Body of pancreas (tissue), 4 donors: Measurements from ENCODE around the gene RPL32. TPM values are rescaled to one million over a fixed set of nuclear protein-coding genes. Genes with fewer than 3 reads are reported as not detected.

Experiments
- ATAC-seq: fragments of 150-250 bp; one replicate; pipeline ENCODE4 v1.9.1; 2016
- DNase-seq, 4 donors: peaks; one replicate each; pipeline ENCODE4 v3.0.0-alpha.2; 2019
- H3K27ac ChIP-seq, 4 donors: fragments of 200-600 bp; sonication (generic); 1 replicate in 3 of 4; 2 replicates in 1 of 4; pipeline versions ENCODE4 v1.5.1 to v1.6.1; 2016 to 2019; ENCODE audit warnings: mild to moderate bottlenecking in 1 of 4, mixed read lengths in 1 of 4, moderate library complexity in 1 of 4
- H3K27me3 ChIP-seq, 2 donors: fragments of 200-600 bp; sonication (generic); one replicate each; pipeline ENCODE4 v1.6.0; 2016; ENCODE audit warnings: mild to moderate bottlenecking in 1 of 2
- H3K36me3 ChIP-seq, 2 donors: fragments of 200-600 bp; sonication (generic); replicated peaks in 1 of 2; 2 replicates each; pipeline ENCODE4 v1.5.1; 2016; ENCODE audit warnings: low read depth in 2 of 2; ENCODE audit not compliant: insufficient read depth in 1 of 2
- H3K4me1 ChIP-seq: fragments of 200-600 bp; sonication (generic); one replicate; pipeline ENCODE4 v1.6.0; 2016
- H3K4me3 ChIP-seq, 2 donors: fragments of 200-600 bp; sonication (generic); 1 replicate in 1 of 2; 2 replicates in 1 of 2; pipeline ENCODE4 v1.5.1; 2016 to 2019
- H3K9me3 ChIP-seq, 3 donors: fragments of 200-600 bp; sonication (generic); 1 replicate in 2 of 3; 2 replicates in 1 of 3; pipeline ENCODE4 v1.5.1; 2016
- POLR2A ChIP-seq, 3 donors: fragments of 450-650 bp; IDR thresholded peaks; one replicate each; pipeline ENCODE4 v1.6.1; 2016; ENCODE audit warnings: antibody characterized with exemption in 3 of 3, mild to moderate bottlenecking in 2 of 3
- WGBS, 2 donors: methylation state at CpG; one replicate each; pipeline ENCODE4 v1.1.5; 2017; 5-methylcytosine and 5-hydroxymethylcytosine counted together
- intact Hi-C: fragments of 100-400 bp; cut with DNase I; formaldehyde crosslinking; loops from one replicate; pipeline ENCODE4 v1.15.1; 2023
- total RNA-seq, 2 donors: library from RNA; depleted of rRNA; stranded (reverse); fragments of >200 nt; gene quantifications; one replicate each; pipeline ENCODE4 v1.1.0, GENCODE V29; 2016
- TF ChIP-seq, protein P1 (sequence below), 7 experiments: fragments of 450-650 bp in 4 of 7; fragments of 200-600 bp in 3 of 7; sonication (generic) in 3 of 7; IDR thresholded peaks; one replicate each; pipeline ENCODE4 v1.5.1; 2016 to 2019; ENCODE audit warnings: antibody characterized with exemption in 7 of 7

RPL32 gene
- total RNA-seq, 2 donors from 2014 or later: 396 to 1,369 TPM

- WGBS, 2 donors: 75 to 82% methylated on average over 14 to 24 of the region's 24 CpGs
- intact Hi-C loops: no loop called here
- TF ChIP-seq POLR2A (IDR thresholded peaks at IDR 0.05): no peak
- TF ChIP-seq, protein P1, sequence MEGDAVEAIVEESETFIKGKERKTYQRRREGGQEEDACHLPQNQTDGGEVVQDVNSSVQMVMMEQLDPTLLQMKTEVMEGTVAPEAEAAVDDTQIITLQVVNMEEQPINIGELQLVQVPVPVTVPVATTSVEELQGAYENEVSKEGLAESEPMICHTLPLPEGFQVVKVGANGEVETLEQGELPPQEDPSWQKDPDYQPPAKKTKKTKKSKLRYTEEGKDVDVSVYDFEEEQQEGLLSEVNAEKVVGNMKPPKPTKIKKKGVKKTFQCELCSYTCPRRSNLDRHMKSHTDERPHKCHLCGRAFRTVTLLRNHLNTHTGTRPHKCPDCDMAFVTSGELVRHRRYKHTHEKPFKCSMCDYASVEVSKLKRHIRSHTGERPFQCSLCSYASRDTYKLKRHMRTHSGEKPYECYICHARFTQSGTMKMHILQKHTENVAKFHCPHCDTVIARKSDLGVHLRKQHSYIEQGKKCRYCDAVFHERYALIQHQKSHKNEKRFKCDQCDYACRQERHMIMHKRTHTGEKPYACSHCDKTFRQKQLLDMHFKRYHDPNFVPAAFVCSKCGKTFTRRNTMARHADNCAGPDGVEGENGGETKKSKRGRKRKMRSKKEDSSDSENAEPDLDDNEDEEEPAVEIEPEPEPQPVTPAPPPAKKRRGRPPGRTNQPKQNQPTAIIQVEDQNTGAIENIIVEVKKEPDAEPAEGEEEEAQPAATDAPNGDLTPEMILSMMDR (IDR thresholded peaks at IDR 0.05): no peak
- DNase-seq: no peak
- Histone ChIP-seq H3K36me3 (no peaks in the 10 kb centered on the region), H3K27ac (no peak overlapping the region), H3K9me3 (no peaks in the 10 kb centered on the region), H3K27me3 (no peaks in the 10 kb centered on the region), H3K4me1 (no peaks in the 10 kb centered on the region), H3K4me3 (no peak overlapping the region)
- ATAC-seq: no peak
Measured at GRCh38 chr3:12815078-12815477, 26.3 kb downstream of the RPL32 start.

- no peak overlapping the region for H3K4me3 ChIP-seq
- intact Hi-C loops: no loop called here
- DNase-seq: no peak
Measured at GRCh38 chr3:12813967-12814366, 27.4 kb downstream of the RPL32 start.

DNA sequence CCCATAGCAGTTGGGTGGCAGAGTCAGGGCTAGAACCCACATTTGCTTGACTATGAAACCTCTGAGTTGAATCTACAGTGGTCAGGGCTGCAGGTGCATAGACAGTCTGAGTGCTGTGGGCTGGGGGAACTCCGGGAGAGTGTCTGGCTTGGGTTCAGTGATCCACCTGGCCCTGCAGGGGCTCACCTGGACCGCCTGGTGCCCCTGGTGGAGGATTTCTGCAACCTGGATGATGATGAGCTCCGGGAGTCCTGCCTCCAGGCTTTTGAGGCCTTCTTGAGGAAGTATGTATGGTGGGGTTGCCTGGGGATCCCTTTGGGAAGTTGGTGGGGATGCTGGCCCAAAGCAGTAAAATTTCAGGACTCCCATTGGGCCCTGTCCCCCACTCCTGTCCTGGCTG lies 28.6 kb downstream of the RPL32 start:
- no peak for DNase-seq
- Histone ChIP-seq H3K9me3 (no peaks in the 10 kb centered on the region), H3K4me3 (no peak overlapping the region), H3K27me3 (no peaks in the 10 kb centered on the region), H3K27ac (no peak overlapping the region), H3K4me1 (peaks cover 7% of the 10 kb centered on the region), H3K36me3 (no peaks in the 10 kb centered on the region)
- no peak for TF ChIP-seq POLR2A (IDR thresholded peaks at IDR 0.05)
- TF ChIP-seq, protein P1 (IDR thresholded peaks at IDR 0.05): no peak
- WGBS, 2 donors: 80 to 89% methylated on average over 1 to 3 of the region's 3 CpGs
- ATAC-seq: no peak
- intact Hi-C loops: no loop called here

More at GRCh38 chr3:12813967-12814366, 27.4 kb downstream of the RPL32 start:
- H3K4me1 ChIP-seq: peaks cover 7% of the 10 kb centered on the region
- H3K27ac ChIP-seq: no peak overlapping the region
- H3K27me3 ChIP-seq: no peaks in the 10 kb centered on the region
- no peaks in the 10 kb centered on the region for H3K9me3 ChIP-seq
- H3K36me3 ChIP-seq: no peaks in the 10 kb centered on the region
- no peak for TF ChIP-seq POLR2A (IDR thresholded peaks at IDR 0.05)
- TF ChIP-seq, protein P1 (IDR thresholded peaks at IDR 0.05): no peak
- ATAC-seq: no peak
- WGBS, 2 donors: 83 to 84% methylated on average over 6 of the region's 6 CpGs

- Histone ChIP-seq H3K27me3 (no peaks in the 10 kb centered on the region), H3K4me3 (no peak overlapping the region), H3K27ac (peak overlapping the region in 2 of 4 donors; percentile 63 to 82), H3K4me1 (peaks cover 7% of the 10 kb centered on the region), H3K36me3 (no peaks in the 10 kb centered on the region), H3K9me3 (no peaks in the 10 kb centered on the region)
- TF ChIP-seq, protein P1 (IDR thresholded peaks at IDR 0.05): no peak
- no peak for TF ChIP-seq POLR2A (IDR thresholded peaks at IDR 0.05)
- ATAC-seq: no peak
- intact Hi-C loops: no loop called here
- 61 to 71% methylated on average over 5 of the region's 5 CpGs for WGBS, 2 donors
- DNase-seq: no peak
Measured at GRCh38 chr3:12810961-12811360, 30.4 kb downstream of the RPL32 start.

GRCh38 chr3:12810013-12810780 lies 31.2 kb downstream of the RPL32 start:
- intact Hi-C loops: no loop called here
- WGBS, 2 donors: 2% methylated on average over 9 to 48 of the region's 50 CpGs
- DNase-seq (peak; percentile 96 to 99 (median 98)), ATAC-seq (peak; percentile 99)
- Histone ChIP-seq H3K9me3 (no peaks in the 10 kb centered on the region), H3K27ac (peak overlapping the region; percentile 0 to 82 (median 70)), H3K4me3 (peak overlapping the region; percentile 36 to 57), H3K36me3 (no peaks in the 10 kb centered on the region), H3K27me3 (no peaks in the 10 kb centered on the region), H3K4me1 (peaks cover 7% of the 10 kb centered on the region)
- TF ChIP-seq, protein P1 (IDR thresholded peaks at IDR 0.05): peak; percentile 64 to 97 (median 91)
- peak; percentile 35 to 60 (median 55) for TF ChIP-seq POLR2A (IDR thresholded peaks at IDR 0.05)
